ENCODE data around the gene FMNL1. TPM values are rescaled to one million over a fixed set of nuclear protein-coding genes. Genes with fewer than 3 reads are reported as not detected.

FMNL1 gene
- total and polyA plus RNA-seq, 12 donors: 5.3 to 28.7 (median 9.8) TPM

DNA sequence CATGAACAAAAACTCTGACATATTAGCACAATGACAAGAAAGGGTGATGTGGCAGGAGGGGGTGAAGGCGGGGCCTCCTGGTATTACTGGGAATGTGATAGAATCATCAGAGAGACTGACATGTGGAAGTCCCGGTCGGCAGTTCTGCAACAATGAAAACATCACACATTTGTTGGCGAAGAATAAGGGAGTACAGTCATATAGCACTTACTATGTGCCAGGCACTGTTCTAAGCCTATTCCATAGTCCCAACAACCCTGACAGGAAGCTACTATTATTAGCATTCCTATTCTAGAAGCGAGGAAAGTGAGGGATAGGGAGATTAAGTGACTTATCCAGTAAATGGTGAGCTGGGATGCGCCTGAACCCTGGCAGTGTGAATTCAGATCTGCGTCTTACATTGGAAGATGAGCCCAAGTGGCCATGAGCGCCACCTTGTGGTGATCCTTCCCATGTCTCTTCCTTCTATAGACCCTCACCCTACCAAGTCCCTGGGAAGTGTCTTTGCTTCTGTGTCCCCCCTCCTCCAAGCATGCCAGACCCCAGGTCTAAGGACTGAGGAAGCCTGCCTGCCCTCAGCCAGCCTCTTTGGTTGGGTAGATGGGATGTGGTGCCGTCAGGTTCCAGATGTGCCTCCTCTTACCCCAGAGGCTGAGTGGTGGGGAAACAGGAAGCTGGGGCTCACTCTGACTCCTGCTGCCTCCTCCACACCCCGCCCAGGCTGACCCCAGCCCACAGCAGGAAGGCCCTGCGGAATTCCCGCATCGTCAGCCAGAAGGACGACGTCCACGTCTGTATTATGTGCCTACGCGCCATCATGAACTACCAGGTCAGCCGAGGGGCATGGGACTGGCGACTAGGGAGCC is 14.0 kb downstream of the FMNL1 start:
- intact Hi-C loops (cut with DNase I): loop anchor here in 5 of 10 donors (1.0 to 5.0 kb wide), 4 partner anchors 16 to 152 kb away; no protein-coding TSS in a partner anchor
- WGBS, 2 donors: 58 to 70% methylated on average over 20 of the region's 20 CpGs
- peaks cover 0 to 39% (median 11%) of the 10 kb centered on the region in 9 donors for H3K4me1 ChIP-seq
- DNase-seq (peak; percentile 70 to 74), ATAC-seq (peak in 7 of 8 donors; percentile 32 to 64 (median 49))
- peaks cover 0 to 84% (median 0%) of the 10 kb centered on the region in 9 donors for H3K36me3 ChIP-seq
- no peaks in the 10 kb centered on the region for H3K9me3 ChIP-seq
- peak overlapping the region in 1 of 10 donors; percentile 52 for H3K27ac ChIP-seq
- TF ChIP-seq, protein P1, sequence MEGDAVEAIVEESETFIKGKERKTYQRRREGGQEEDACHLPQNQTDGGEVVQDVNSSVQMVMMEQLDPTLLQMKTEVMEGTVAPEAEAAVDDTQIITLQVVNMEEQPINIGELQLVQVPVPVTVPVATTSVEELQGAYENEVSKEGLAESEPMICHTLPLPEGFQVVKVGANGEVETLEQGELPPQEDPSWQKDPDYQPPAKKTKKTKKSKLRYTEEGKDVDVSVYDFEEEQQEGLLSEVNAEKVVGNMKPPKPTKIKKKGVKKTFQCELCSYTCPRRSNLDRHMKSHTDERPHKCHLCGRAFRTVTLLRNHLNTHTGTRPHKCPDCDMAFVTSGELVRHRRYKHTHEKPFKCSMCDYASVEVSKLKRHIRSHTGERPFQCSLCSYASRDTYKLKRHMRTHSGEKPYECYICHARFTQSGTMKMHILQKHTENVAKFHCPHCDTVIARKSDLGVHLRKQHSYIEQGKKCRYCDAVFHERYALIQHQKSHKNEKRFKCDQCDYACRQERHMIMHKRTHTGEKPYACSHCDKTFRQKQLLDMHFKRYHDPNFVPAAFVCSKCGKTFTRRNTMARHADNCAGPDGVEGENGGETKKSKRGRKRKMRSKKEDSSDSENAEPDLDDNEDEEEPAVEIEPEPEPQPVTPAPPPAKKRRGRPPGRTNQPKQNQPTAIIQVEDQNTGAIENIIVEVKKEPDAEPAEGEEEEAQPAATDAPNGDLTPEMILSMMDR (IDR thresholded peaks at IDR 0.05): peak; percentile 60 to 88 (median 79)
- no peaks in the 10 kb centered on the region for H3K27me3 ChIP-seq
- H3K4me3 ChIP-seq: no peak overlapping the region

DNA sequence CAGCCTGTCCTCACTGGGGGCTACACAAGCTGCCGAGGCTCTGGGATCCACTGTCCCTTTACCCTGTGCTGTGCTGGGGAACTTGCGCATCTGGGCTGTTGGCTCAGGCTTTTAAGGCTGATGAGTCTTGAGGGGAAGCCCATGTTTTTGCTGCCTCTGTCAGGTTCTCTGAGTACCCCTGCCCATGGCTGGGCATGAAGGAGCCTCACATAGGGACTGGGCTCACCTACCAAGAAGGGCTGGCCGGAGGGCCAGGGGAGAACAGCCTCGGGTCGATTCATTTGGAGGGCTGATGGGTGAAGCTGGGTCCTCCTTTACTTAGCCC is 14.6 kb downstream of the FMNL1 start:
- H3K9me3 ChIP-seq: no peaks in the 10 kb centered on the region
- no peaks in the 10 kb centered on the region for H3K27me3 ChIP-seq
- no peak overlapping the region for H3K4me3 ChIP-seq
- no peak overlapping the region for H3K27ac ChIP-seq
- intact Hi-C loops (cut with DNase I): loop anchor here in 2 of 10 donors (1.0 to 5.0 kb wide), 2 partner anchors 17 to 36 kb away; no protein-coding TSS in a partner anchor
- TF ChIP-seq, protein P1 (IDR thresholded peaks at IDR 0.05): no peak
- ATAC-seq (no peak), DNase-seq (no peak)
- peaks cover 0 to 90% (median 0%) of the 10 kb centered on the region in 9 donors for H3K36me3 ChIP-seq
- WGBS, 2 donors: 85 to 89% methylated on average over 5 of the region's 5 CpGs
- H3K4me1 ChIP-seq: peaks cover 0 to 39% (median 9%) of the 10 kb centered on the region in 9 donors

- TF ChIP-seq, protein P1 (IDR thresholded peaks at IDR 0.05): no peak
- intact Hi-C loops (cut with DNase I): loop anchor here in 1 of 10 donors (5.0 kb wide), 1 partner anchor 35 kb away; no protein-coding TSS in a partner anchor
- 93 to 96% methylated on average over 2 of the region's 2 CpGs for WGBS, 2 donors
- DNase-seq: no peak
- Histone ChIP-seq H3K27me3 (no peaks in the 10 kb centered on the region), H3K9me3 (no peaks in the 10 kb centered on the region), H3K27ac (no peak overlapping the region), H3K4me1 (peaks cover 0 to 29% (median 7%) of the 10 kb centered on the region in 9 donors), H3K36me3 (peaks cover 0 to 92% (median 0%) of the 10 kb centered on the region in 9 donors), H3K4me3 (no peak overlapping the region)
- no peak for ATAC-seq
These were observed 16.0 kb downstream of the FMNL1 start for GRCh38 chr17:45237686-45238085.

- intact Hi-C loops (cut with DNase I): loop anchor here in 1 of 10 donors (5.0 kb wide), 1 partner anchor 34 kb away; no protein-coding TSS in a partner anchor
- ATAC-seq (no peak), DNase-seq (no peak)
- H3K9me3 ChIP-seq: no peaks in the 10 kb centered on the region
- TF ChIP-seq, protein P1 (IDR thresholded peaks at IDR 0.05): no peak
- no peak overlapping the region for H3K27ac ChIP-seq
- peaks cover 0 to 29% (median 7%) of the 10 kb centered on the region in 9 donors for H3K4me1 ChIP-seq
- H3K4me3 ChIP-seq: no peak overlapping the region
- 97% methylated on average over 7 of the region's 7 CpGs for WGBS, 2 donors
- peaks cover 0 to 93% (median 0%) of the 10 kb centered on the region in 9 donors for H3K36me3 ChIP-seq
- H3K27me3 ChIP-seq: no peaks in the 10 kb centered on the region
These were observed 16.6 kb downstream of the FMNL1 start for GRCh38 chr17:45238155-45238774.
